SK-N-SH (cell line): ENCODE results near the gene MECP2. TPM values are rescaled to one million over a fixed set of nuclear protein-coding genes. Genes with fewer than 3 reads are reported as not detected.

Experiments used
- CTCF ChIA-PET: fragments of 300-600, 350-600 bp; formaldehyde crosslinking; extraction: SDS; loops from one replicate; lab custom pipeline; 2021; lab: Yijun Ruan, JAX
- POLR2A ChIA-PET: fragments of 350-600 bp; sonication (Branson Sonifier 250); formaldehyde crosslinking; extraction: SDS; loops from one replicate; lab custom pipeline; 2020; ENCODE audit warnings: antibody characterized with exemption, inconsistent platforms; lab: Yijun Ruan, JAX
- DNase-seq: peaks from one replicate; pipeline ENCODE4 v3.0.0; 2012
- H2AFZ ChIP-seq: fragments of 200-600 bp; sonication (generic); 2 replicates; pipeline ENCODE4 v1.8.1; 2016; ENCODE audit warnings: antibody characterized with exemption, mild to moderate bottlenecking, low read depth
- H3F3A ChIP-seq: fragments of 200-600 bp; sonication (generic); replicated peaks from 2 replicates; pipeline ENCODE3; 2016; ENCODE audit warnings: antibody characterized with exemption, mild to moderate bottlenecking; ENCODE audit not compliant: insufficient read depth
- H3K27ac ChIP-seq, 2 experiments: fragments of 200-500 bp in 1 of 2; fragments of 200-600 bp in 1 of 2; sonication (Bioruptor generic) in 1 of 2; sonication (generic), shearing (Covaris generic) in 1 of 2; 2 replicates each; pipeline versions ENCODE4 v1.5.1 to v1.6.1; 2014 to 2016; ENCODE audit warnings: low read depth in 2 of 2, inconsistent platforms in 1 of 2, low read length in 1 of 2, mild to moderate bottlenecking in 1 of 2, mixed read lengths in 1 of 2
- H3K27me3 ChIP-seq: fragments of 200-600 bp; sonication (generic), shearing (Covaris generic); 2 replicates; pipeline ENCODE4 v1.6.1; 2016; ENCODE audit warnings: mixed run types; ENCODE audit not compliant: insufficient read depth
- H3K36me3 ChIP-seq, 2 experiments: fragments of 200-500 bp in 1 of 2; fragments of 200-600 bp in 1 of 2; sonication (Bioruptor generic) in 1 of 2; sonication (generic) in 1 of 2; replicated peaks in 1 of 2; 2 replicates each; pipeline versions ENCODE3 to v1.5.1; 2014 to 2016; ENCODE audit warnings: low read length in 1 of 2, mild to moderate bottlenecking in 1 of 2; ENCODE audit not compliant: insufficient read depth in 2 of 2, control insufficient read depth in 1 of 2
- H3K4me1 ChIP-seq, 2 experiments: fragments of 200-500 bp in 1 of 2; fragments of 200-600 bp in 1 of 2; sonication (Bioruptor generic) in 1 of 2; sonication (generic), shearing (Covaris generic) in 1 of 2; 2 replicates each; pipeline versions ENCODE4 v1.5.1 to v1.6.1; 2014 to 2016; ENCODE audit warnings: low read depth in 1 of 2, low read length in 1 of 2, mixed run types in 1 of 2; ENCODE audit not compliant: insufficient read depth in 2 of 2, control insufficient read depth in 1 of 2
- H3K4me2 ChIP-seq: fragments of 200-600 bp; sonication (generic), shearing (Covaris generic); 2 replicates; pipeline ENCODE4 v1.6.1; 2017; ENCODE audit warnings: mixed run types
- H3K4me3 ChIP-seq, 2 experiments: fragments of 200-500 bp in 1 of 2; fragments of 200-600 bp in 1 of 2; sonication (Bioruptor generic) in 1 of 2; sonication (generic), shearing (Covaris generic) in 1 of 2; 2 replicates each; pipeline versions ENCODE4 v1.5.1 to v1.8.1; 2014 to 2016; ENCODE audit warnings: low read depth in 2 of 2, inconsistent platforms in 1 of 2, low read length in 1 of 2, mild to moderate bottlenecking in 1 of 2, mixed read lengths in 1 of 2, moderate library complexity in 1 of 2
- H3K79me2 ChIP-seq: fragments of 200-600 bp; sonication (generic); 2 replicates; pipeline ENCODE4 v1.8.1; 2017; ENCODE audit warnings: mild to moderate bottlenecking; ENCODE audit not compliant: insufficient read depth
- H3K9ac ChIP-seq: fragments of 200-600 bp; sonication (generic); 2 replicates; pipeline ENCODE4 v1.6.1; 2017; ENCODE audit warnings: mixed run types
- H3K9me2 ChIP-seq: fragments of 200-600 bp; sonication (generic); 2 replicates; pipeline ENCODE4 v1.6.1; 2017; ENCODE audit warnings: mixed run types
- H3K9me3 ChIP-seq: fragments of 200-600 bp; sonication (generic); 2 replicates; pipeline ENCODE4 v1.6.1; 2017; ENCODE audit warnings: mixed run types, mild to moderate bottlenecking, moderate library complexity
- H4K20me1 ChIP-seq: fragments of 200-600 bp; sonication (generic); 2 replicates; pipeline ENCODE4 v1.6.1; 2017; ENCODE audit warnings: mild to moderate bottlenecking, mixed run types; ENCODE audit not compliant: insufficient read depth
- EP300 ChIP-seq, 2 experiments: IDR thresholded peaks; 2 replicates each; pipeline versions ENCODE4 v1.4.0 to v1.6.1; 2012; ENCODE audit warnings: borderline replicate concordance in 1 of 2, low read depth in 1 of 2, low read length in 1 of 2
- FOXJ3 ChIP-seq: sonication (generic); formaldehyde crosslinking; IDR thresholded peaks from 2 replicates; pipeline ENCODE4 v1.5.1; 2020; ENCODE audit warnings: mild to moderate bottlenecking, missing genetic modification reagents
- FOXM1 ChIP-seq: IDR thresholded peaks from 2 replicates; pipeline ENCODE4 v1.4.0; 2012; ENCODE audit warnings: low read depth, mild to moderate bottlenecking
- GABPA ChIP-seq: IDR thresholded peaks from 2 replicates; pipeline ENCODE4 v1.4.0; 2012; ENCODE audit warnings: low read depth, mild to moderate bottlenecking
- GATA2 ChIP-seq: sonication (generic); formaldehyde crosslinking; IDR thresholded peaks from 2 replicates; pipeline ENCODE4 v1.5.0; 2020; ENCODE audit warnings: mild to moderate bottlenecking, missing genetic modification reagents
- JUND ChIP-seq: IDR thresholded peaks from 2 replicates; pipeline ENCODE4 v1.4.0; 2012
- MAX ChIP-seq: IDR thresholded peaks from 2 replicates; pipeline ENCODE4 v1.4.0; 2012; ENCODE audit warnings: low read depth
- MEF2A ChIP-seq: IDR thresholded peaks from 2 replicates; pipeline ENCODE4 v1.4.0; 2012; ENCODE audit warnings: low read depth, borderline replicate concordance
- MXI1 ChIP-seq: IDR thresholded peaks from 2 replicates; pipeline ENCODE4 v1.6.1; 2012; ENCODE audit warnings: mild to moderate bottlenecking, low read depth, low read length, improper control_type of control experiment
- NRF1 ChIP-seq: IDR thresholded peaks from 2 replicates; pipeline ENCODE4 v1.6.1; 2012; ENCODE audit warnings: low read depth, mild to moderate bottlenecking, low read length
- RAD21 ChIP-seq: IDR thresholded peaks from 2 replicates; pipeline ENCODE4 v1.6.1; 2012; ENCODE audit warnings: mild to moderate bottlenecking, low read length
- RCOR1 ChIP-seq: fragments of 150-350 bp; IDR thresholded peaks from 2 replicates; pipeline ENCODE4 v1.6.1; 2017; ENCODE audit warnings: antibody characterized with exemption, low read length
- RFX5 ChIP-seq: IDR thresholded peaks from 2 replicates; pipeline ENCODE4 v1.6.1; 2012; ENCODE audit warnings: mild to moderate bottlenecking, improper control_type of control experiment, low read length
- TCF12 ChIP-seq: IDR thresholded peaks from 2 replicates; pipeline ENCODE4 v1.4.0; 2012
- USF1 ChIP-seq: IDR thresholded peaks from 2 replicates; pipeline ENCODE4 v1.4.0; 2012; ENCODE audit warnings: low read depth, borderline replicate concordance
- USF2 ChIP-seq: fragments of 150-350 bp; IDR thresholded peaks from 2 replicates; pipeline ENCODE4 v1.6.1; 2017; ENCODE audit warnings: antibody characterized with exemption, low read length, low read depth, borderline replicate concordance
- WGBS: methylation state at CpG from one replicate; pipeline ENCODE4 v1.1.6; 2017; ENCODE audit warnings: low lambda C conversion rate; 5-methylcytosine and 5-hydroxymethylcytosine counted together
- polyA plus RNA-seq, 3 experiments: library from polyadenylated mRNA; depleted of rRNA; stranded (reverse); fragments of >200 nt; gene quantifications; 2 replicates each; pipeline ENCODE4 v1.2.3, GENCODE V29; 2012

Gene MECP2
- polyA plus RNA-seq, 1 of the 3 experiments (the other 2 are of a cell fraction) = 8.2 TPM

GRCh38 chrX:154043003-154043763 is 54.3 kb downstream of the MECP2 start:
- Histone ChIP-seq H3K9me3 (no peaks in the 10 kb centered on the region), H3K4me2 (no peak overlapping the region), H4K20me1 (peaks cover 22% of the 10 kb centered on the region), H3F3A (peaks cover 20% of the 10 kb centered on the region), H2AFZ (no peak overlapping the region), H3K4me3 (no peak overlapping the region), H3K9me2 (no peaks in the 10 kb centered on the region), H3K9ac (no peak overlapping the region), H3K4me1 (peaks cover 17 to 21% of the 10 kb centered on the region in 2 experiments; a peak in 3 of 4 replicates), H3K79me2 (peaks cover 43% of the 10 kb centered on the region; the same call in 1 of the 2 replicates), H3K27ac (peak overlapping the region; percentile 21 to 35; a peak in 3 of 4 replicates), H3K27me3 (no peaks in the 10 kb centered on the region; the same call in 1 of the 2 replicates), H3K36me3 (no peaks in the 10 kb centered on the region)
- TF ChIP-seq RFX5 = peak; percentile 56; the same call in 1 of the 2 replicates
- peak in 1 of 2 experiments; percentile 26; a peak in 1 of 4 replicates for TF ChIP-seq EP300 (IDR thresholded peaks at IDR 0.05; ENCODE audit: borderline replicate concordance in 1 of 2, low read depth in 1 of 2, low read length in 1 of 2)
- no peak for TF ChIP-seq MEF2A
- TF ChIP-seq MXI1 = 0 out of 2 replicates have a peak, but pooled peaks have one; percentile 3
- TF ChIP-seq MAX = no peak
- CTCF ChIA-PET = interaction anchor here (2.6 kb wide), 1 partner anchor 30 kb away, joined by 14 read pairs; no protein-coding TSS in a partner anchor
- 36% methylated on average over 5 of the region's 5 CpGs for WGBS
- DNase-seq = no peak
- POLR2A ChIA-PET = no interaction called here

GRCh38 chrX:154040863-154041262 is 56.7 kb downstream of the MECP2 start:
- Histone ChIP-seq H3K9ac (no peak overlapping the region), H3K9me2 (no peaks in the 10 kb centered on the region), H3K4me2 (no peak overlapping the region), H3K27me3 (no peaks in the 10 kb centered on the region; the same call in 1 of the 2 replicates), H3F3A (peaks cover under 1% of the 10 kb centered on the region), H3K9me3 (no peaks in the 10 kb centered on the region), H2AFZ (no peak overlapping the region), H3K36me3 (no peaks in the 10 kb centered on the region), H4K20me1 (peaks cover 9% of the 10 kb centered on the region), H3K27ac (peak overlapping the region in 1 of 2 experiments; percentile 46; a peak in 1 of 4 replicates), H3K79me2 (peaks cover 57% of the 10 kb centered on the region; the same call in 1 of the 2 replicates), H3K4me1 (peaks cover 4 to 8% of the 10 kb centered on the region in 2 experiments; a peak in 2 of 4 replicates), H3K4me3 (no peak overlapping the region)
- TF ChIP-seq MXI1 (no peak), RCOR1 (no peak), TCF12 (no peak), EP300 (IDR thresholded peaks at IDR 0.05; ENCODE audit: borderline replicate concordance in 1 of 2, low read depth in 1 of 2, low read length in 1 of 2) (no peak), FOXJ3 (CRISPR knock-in tag) (no peak), USF1 (no peak), GATA2 (CRISPR knock-in tag) (no peak), JUND (no peak), NRF1 (no peak), USF2 (no peak), RAD21 (no peak), GABPA (no peak), FOXM1 (no peak)
- DNase-seq = no peak
- WGBS = 59% methylated on average over 7 of the region's 13 CpGs
- ChIA-PET CTCF (interaction anchor here (1.3 to 4.9 kb wide), 5 partner anchors 9 to 28 kb away, joined by 4 to 30 read pairs (median 7); no protein-coding TSS in a partner anchor), POLR2A (no interaction called here)
